Stimulated activated CD8-positive, alpha-beta memory T cell treated with anti-CD3 and anti-CD28 coated beads, Interleukin-15, amount 100 ng/mL, for 24 hours (primary cell): ENCODE results near the gene RAB31.

Experiments used
- DNase-seq: peaks from one replicate; pipeline ENCODE4 v3.0.0-alpha.2; 2020; ENCODE audit warnings: low read depth

RAB31 gene

GRCh38 chr18:9791991-9792390 lies 83.9 kb downstream of the RAB31 start:
- no peak for DNase-seq

GRCh38 chr18:9792565-9793245 lies 84.6 kb downstream of the RAB31 start:
- DNase-seq, result no peak

GRCh38 chr18:9796011-9796410 lies 87.9 kb downstream of the RAB31 start:
- no peak for DNase-seq

- no peak for DNase-seq
Measured at GRCh38 chr18:9796935-9797549, 88.9 kb downstream of the RAB31 start.

GRCh38 chr18:9802175-9803062 lies 94.3 kb downstream of the RAB31 start:
- DNase-seq, result no peak

- no peak for DNase-seq
Measured at GRCh38 chr18:9803063-9803697, 95.1 kb downstream of the RAB31 start.

GRCh38 chr18:9803698-9804516 lies 95.8 kb downstream of the RAB31 start:
- DNase-seq, result no peak

- no peak for DNase-seq
Measured at GRCh38 chr18:9804517-9805104, 96.5 kb downstream of the RAB31 start.

- no peak for DNase-seq
Measured at GRCh38 chr18:9806905-9807304, 98.8 kb downstream of the RAB31 start.

GRCh38 chr18:9808295-9809241 lies 100.5 kb downstream of the RAB31 start:
- no peak for DNase-seq

- no peak for DNase-seq
Measured at GRCh38 chr18:9809697-9810096, 101.6 kb downstream of the RAB31 start.

GRCh38 chr18:9810299-9810698 lies 102.2 kb downstream of the RAB31 start:
- DNase-seq, result no peak

GRCh38 chr18:9810994-9811705 lies 103.0 kb downstream of the RAB31 start:
- no peak for DNase-seq

GRCh38 chr18:9811978-9812377 lies 103.9 kb downstream of the RAB31 start:
- DNase-seq, result no peak

- DNase-seq, result no peak
Measured at GRCh38 chr18:9814431-9814830, 106.3 kb downstream of the RAB31 start.

- no peak for DNase-seq
Measured at GRCh38 chr18:9817286-9817685, 109.2 kb downstream of the RAB31 start.

GRCh38 chr18:9817725-9818422 lies 109.8 kb downstream of the RAB31 start:
- DNase-seq, result no peak

- DNase-seq, result no peak
Measured at GRCh38 chr18:9818423-9818734, 110.3 kb downstream of the RAB31 start.

GRCh38 chr18:9820127-9820526 lies 112.0 kb downstream of the RAB31 start:
- no peak for DNase-seq
